HS-5 (cell line): Measurements from ENCODE around the gene SH3PXD2B.
"Not testable (repeated sequence)": the region's sequence is repeated elsewhere in the genome, so short reads cannot be mapped to it uniquely, and the experiment has no call there.

Source experiments
- DNase-seq: peaks from one replicate; pipeline ENCODE4 v3.0.0-alpha.2; 2012; ENCODE audit warnings: low read depth

Gene SH3PXD2B

GRCh38 chr5:172399826-172400225, 54.5 kb downstream of the SH3PXD2B start:
- no peak for DNase-seq

- DNase-seq = no peak
Observed at GRCh38 chr5:172399336-172399735, 55.0 kb downstream of the SH3PXD2B start.

- not testable (repeated sequence) for DNase-seq
Observed at GRCh38 chr5:172398645-172399044, 55.7 kb downstream of the SH3PXD2B start.

GRCh38 chr5:172396994-172397393, 57.3 kb downstream of the SH3PXD2B start:
- not testable (repeated sequence) for DNase-seq

GRCh38 chr5:172396220-172396619, 58.1 kb downstream of the SH3PXD2B start:
- DNase-seq = no peak

- no peak for DNase-seq
Observed at GRCh38 chr5:172395483-172395882, 58.8 kb downstream of the SH3PXD2B start.

- DNase-seq = no peak
Observed at GRCh38 chr5:172389578-172390112, 64.7 kb downstream of the SH3PXD2B start.

- DNase-seq = no peak
Observed at GRCh38 chr5:172388246-172388733, 66.0 kb downstream of the SH3PXD2B start.

- DNase-seq = no peak
Observed at GRCh38 chr5:172385707-172386106, 68.6 kb downstream of the SH3PXD2B start.

- no peak for DNase-seq
Observed at GRCh38 chr5:172385010-172385563, 69.2 kb downstream of the SH3PXD2B start.

GRCh38 chr5:172383191-172383802, 71.0 kb downstream of the SH3PXD2B start:
- DNase-seq = no peak

- no peak for DNase-seq
Observed at GRCh38 chr5:172380987-172381643, 73.2 kb downstream of the SH3PXD2B start.

- no peak for DNase-seq
Observed at GRCh38 chr5:172380301-172380986, 73.9 kb downstream of the SH3PXD2B start.

GRCh38 chr5:172379481-172379880, 74.8 kb downstream of the SH3PXD2B start:
- DNase-seq = no peak

- DNase-seq = no peak
Observed at GRCh38 chr5:172377856-172378255, 76.5 kb downstream of the SH3PXD2B start.

GRCh38 chr5:172377438-172377837, 76.9 kb downstream of the SH3PXD2B start:
- DNase-seq = no peak

GRCh38 chr5:172374783-172375182, 79.5 kb downstream of the SH3PXD2B start:
- no peak for DNase-seq

- no peak for DNase-seq
Observed at GRCh38 chr5:172373680-172374079, 80.6 kb downstream of the SH3PXD2B start.

GRCh38 chr5:172371684-172372083, 82.6 kb downstream of the SH3PXD2B start:
- no peak for DNase-seq

- DNase-seq = no peak
Observed at GRCh38 chr5:172370648-172371545, 83.4 kb downstream of the SH3PXD2B start.

GRCh38 chr5:172370237-172370640, 84.1 kb downstream of the SH3PXD2B start:
- DNase-seq = no peak
